ENCODE measurements around the gene FUT9. TPM values are rescaled to one million over a fixed set of nuclear protein-coding genes. Genes with fewer than 3 reads are reported as not detected.

Gene FUT9
- polyA plus RNA-seq, 3 donors = not detected

- no peaks in the 10 kb centered on the region for H4K20me1 ChIP-seq (ENCODE audit: insufficient read depth, low read length)
- H2AFZ ChIP-seq (ENCODE audit: insufficient read depth, low read depth, low read length, poor library complexity, severe bottlenecking) = no peak overlapping the region
- no peak overlapping the region for H3K27ac Mint-ChIP-seq
- no peaks in the 10 kb centered on the region for H3K36me3 Mint-ChIP-seq
- no peaks in the 10 kb centered on the region for H3K27me3 Mint-ChIP-seq (ENCODE audit: low read depth in 3 of 3)
- TF ChIP-seq CTCF (IDR thresholded peaks at IDR 0.05) = no peak
- no peak overlapping the region for H3K4me3 ChIP-seq (replicated peaks in 1 of 3; ENCODE audit: low read depth in 2 of 3, low read length in 3 of 3)
- H3K4me1 ChIP-seq (ENCODE audit: control insufficient read depth in 1 of 2, insufficient read depth in 2 of 2, low read length in 2 of 2) = no peaks in the 10 kb centered on the region
- H3K4me3 Mint-ChIP-seq = no peak overlapping the region
- WGBS (ENCODE audit: insufficient coverage) = no CpG with 5 or more reads among the region's 1 CpG
- no peaks in the 10 kb centered on the region for H3K4me1 Mint-ChIP-seq
- H3K9ac ChIP-seq (ENCODE audit: insufficient read depth, low read length, poor library complexity, severe bottlenecking) = no peak overlapping the region
- no peaks in the 10 kb centered on the region for H3K36me3 ChIP-seq (replicated peaks in 1 of 2; ENCODE audit: control insufficient read depth in 1 of 2, insufficient read depth in 2 of 2, low read length in 2 of 2)
- H3K9me3 ChIP-seq (replicated peaks in 1 of 2; ENCODE audit: control insufficient read depth in 1 of 2, insufficient read depth in 1 of 2, low read length in 2 of 2) = no peaks in the 10 kb centered on the region
- H3K9me3 Mint-ChIP-seq = peaks cover 0 to 3% (median 0%) of the 10 kb centered on the region in 7 donors
- no peak overlapping the region for H3K27ac ChIP-seq (ENCODE audit: low read depth in 1 of 2, low read length in 2 of 2)
- no peak for DNase-seq
- no peaks in the 10 kb centered on the region for H3K27me3 ChIP-seq (ENCODE audit: control insufficient read depth in 2 of 2, insufficient read depth in 2 of 2, low read length in 2 of 2)
- H3K79me2 ChIP-seq (ENCODE audit: insufficient read depth, low read length) = no peaks in the 10 kb centered on the region
- intact Hi-C loops (cut with micrococcal nuclease) = no loop called here
- no peak overlapping the region for H3K4me2 ChIP-seq (replicated peaks; ENCODE audit: extremely low read depth, low read length, poor library complexity, severe bottlenecking)
Observed at GRCh38 chr6:96094077-96094476, 78.3 kb downstream of the FUT9 start.

- Histone ChIP-seq H3K9me3 (replicated peaks in 1 of 2; ENCODE audit: control insufficient read depth in 1 of 2, insufficient read depth in 1 of 2, low read length in 2 of 2) (no peaks in the 10 kb centered on the region), H3K36me3 (replicated peaks in 1 of 2; ENCODE audit: control insufficient read depth in 1 of 2, insufficient read depth in 2 of 2, low read length in 2 of 2) (no peaks in the 10 kb centered on the region), H3K27ac (ENCODE audit: low read depth in 1 of 2, low read length in 2 of 2) (no peak overlapping the region), H3K79me2 (ENCODE audit: insufficient read depth, low read length) (no peaks in the 10 kb centered on the region), H4K20me1 (ENCODE audit: insufficient read depth, low read length) (no peaks in the 10 kb centered on the region), H3K4me1 (ENCODE audit: control insufficient read depth in 1 of 2, insufficient read depth in 2 of 2, low read length in 2 of 2) (no peaks in the 10 kb centered on the region), H3K27me3 (ENCODE audit: control insufficient read depth in 2 of 2, insufficient read depth in 2 of 2, low read length in 2 of 2) (no peaks in the 10 kb centered on the region), H3K4me2 (replicated peaks; ENCODE audit: extremely low read depth, low read length, poor library complexity, severe bottlenecking) (no peak overlapping the region), H3K4me3 (replicated peaks in 1 of 3; ENCODE audit: low read depth in 2 of 3, low read length in 3 of 3) (no peak overlapping the region), H3K9ac (ENCODE audit: insufficient read depth, low read length, poor library complexity, severe bottlenecking) (no peak overlapping the region), H2AFZ (ENCODE audit: insufficient read depth, low read depth, low read length, poor library complexity, severe bottlenecking) (no peak overlapping the region)
- Mint-ChIP-seq H3K27ac (no peak overlapping the region), H3K4me3 (no peak overlapping the region), H3K9me3 (peaks cover 0 to 3% (median 0%) of the 10 kb centered on the region in 7 donors), H3K4me1 (no peaks in the 10 kb centered on the region), H3K36me3 (no peaks in the 10 kb centered on the region), H3K27me3 (ENCODE audit: low read depth in 3 of 3) (no peaks in the 10 kb centered on the region)
- intact Hi-C loops (cut with micrococcal nuclease) = no loop called here
- no peak for DNase-seq
- no peak for TF ChIP-seq CTCF (IDR thresholded peaks at IDR 0.05)
Observed at GRCh38 chr6:96099069-96099468, 83.3 kb downstream of the FUT9 start.

All from CD14-positive monocyte (primary cell).